ENCODE measurements around the gene EME2.

Gene EME2

GRCh38 chr16:1772362-1772907, at the start of gene EME2:
TSS of gene EME2 (plus strand) at chr16:1772810. CDS start at chr16:1773228, 418 bp downstream.
- DNase-seq (ENCODE audit: low read depth), result peak; percentile 54
- peak within 1 kb of the TSS; percentile 98 for H3K4me3 ChIP-seq (ENCODE audit: low read depth, low read length)
- TF ChIP-seq CTCF (IDR thresholded peaks at IDR 0.05; ENCODE audit: insufficient read depth, low read depth, low read length, missing control alignments), result no peak

GRCh38 chr16:1723450-1724147, 49.0 kb upstream of the EME2 start:
- DNase-seq (ENCODE audit: low read depth), result peak; percentile 36
- H3K4me3 ChIP-seq (ENCODE audit: low read depth, low read length), result no peak overlapping the region
- peak; percentile 68 for TF ChIP-seq CTCF (IDR thresholded peaks at IDR 0.05; ENCODE audit: insufficient read depth, low read depth, low read length, missing control alignments)

GRCh38 chr16:1724491-1724890, 48.1 kb upstream of the EME2 start:
- TF ChIP-seq CTCF (IDR thresholded peaks at IDR 0.05; ENCODE audit: insufficient read depth, low read depth, low read length, missing control alignments), result no peak
- no peak for DNase-seq (ENCODE audit: low read depth)
- no peak overlapping the region for H3K4me3 ChIP-seq (ENCODE audit: low read depth, low read length)

GRCh38 chr16:1726661-1727502, 45.7 kb upstream of the EME2 start:
- DNase-seq (ENCODE audit: low read depth), result no peak
- no peak overlapping the region for H3K4me3 ChIP-seq (ENCODE audit: low read depth, low read length)
- TF ChIP-seq CTCF (IDR thresholded peaks at IDR 0.05; ENCODE audit: insufficient read depth, low read depth, low read length, missing control alignments), result no peak

GRCh38 chr16:1727651-1728624, 44.7 kb upstream of the EME2 start:
- no peak overlapping the region for H3K4me3 ChIP-seq (ENCODE audit: low read depth, low read length)
- no peak for DNase-seq (ENCODE audit: low read depth)
- no peak for TF ChIP-seq CTCF (IDR thresholded peaks at IDR 0.05; ENCODE audit: insufficient read depth, low read depth, low read length, missing control alignments)

- DNase-seq (ENCODE audit: low read depth), result no peak
- no peak for TF ChIP-seq CTCF (IDR thresholded peaks at IDR 0.05; ENCODE audit: insufficient read depth, low read depth, low read length, missing control alignments)
- no peak overlapping the region for H3K4me3 ChIP-seq (ENCODE audit: low read depth, low read length)
These were observed 43.6 kb upstream of the EME2 start for GRCh38 chr16:1729026-1729425.
